Ishikawa (cell line): ENCODE results near the gene BRAP.

Experiments
- CEBPB ChIP-seq: IDR thresholded peaks from 2 replicates; pipeline ENCODE4 v1.6.1; 2012
- CREB1 ChIP-seq: IDR thresholded peaks from 2 replicates; pipeline ENCODE4 v1.6.1; 2012; ENCODE audit warnings: low read depth
- EGR1 ChIP-seq: IDR thresholded peaks from 2 replicates; pipeline ENCODE4 v1.6.1; 2012
- EP300 ChIP-seq: IDR thresholded peaks from 2 replicates; pipeline ENCODE4 v1.6.1; 2012; ENCODE audit warnings: borderline replicate concordance
- FOXM1 ChIP-seq: IDR thresholded peaks from 2 replicates; pipeline ENCODE4 v1.6.1; 2012; ENCODE audit warnings: low read depth, borderline replicate concordance
- MAX ChIP-seq: IDR thresholded peaks from 2 replicates; pipeline ENCODE4 v1.6.1; 2012
- NFIC ChIP-seq: IDR thresholded peaks from 2 replicates; pipeline ENCODE4 v1.6.1; 2012
- RAD21 ChIP-seq: IDR thresholded peaks from 2 replicates; pipeline ENCODE4 v1.6.1; 2012; ENCODE audit warnings: low read depth
- REST ChIP-seq: IDR thresholded peaks from 2 replicates; pipeline ENCODE4 v1.6.1; 2012; ENCODE audit warnings: low read depth, mild to moderate bottlenecking
- TAF1 ChIP-seq: IDR thresholded peaks from 2 replicates; pipeline ENCODE4 v1.6.1; 2012; ENCODE audit warnings: low read depth, mild to moderate bottlenecking
- TCF12 ChIP-seq: IDR thresholded peaks from 2 replicates; pipeline ENCODE4 v1.6.1; 2012; ENCODE audit warnings: low read depth
- TEAD4 ChIP-seq: IDR thresholded peaks from 2 replicates; pipeline ENCODE4 v1.6.1; 2012
- USF1 ChIP-seq: IDR thresholded peaks from 2 replicates; pipeline ENCODE4 v1.6.1; 2012
- YY1 ChIP-seq: IDR thresholded peaks from 2 replicates; pipeline ENCODE4 v1.6.1; 2012; ENCODE audit warnings: low read depth
- ZBTB7A ChIP-seq: IDR thresholded peaks from 2 replicates; pipeline ENCODE4 v1.6.1; 2012; ENCODE audit warnings: low read depth

BRAP gene

GRCh38 chr12:111626230-111626629 lies 59.5 kb downstream of the BRAP start:
- no peak for TF ChIP-seq CEBPB
- no peak for TF ChIP-seq TCF12
- TF ChIP-seq USF1: no peak
- TF ChIP-seq NFIC: no peak
- TF ChIP-seq FOXM1: no peak
- no peak for TF ChIP-seq EGR1
- no peak for TF ChIP-seq REST
- TF ChIP-seq TEAD4: no peak
- no peak for TF ChIP-seq EP300
- TF ChIP-seq CREB1: no peak

GRCh38 chr12:111624540-111624939 lies 61.2 kb downstream of the BRAP start:
- TF ChIP-seq MAX (peak; percentile 57), CREB1 (no peak)

GRCh38 chr12:111616177-111616623 lies 69.6 kb downstream of the BRAP start:
- TF ChIP-seq CEBPB: no peak
- no peak for TF ChIP-seq REST
- TF ChIP-seq TEAD4: no peak
- no peak for TF ChIP-seq ZBTB7A
- no peak for TF ChIP-seq FOXM1
- TF ChIP-seq CREB1: no peak
- TF ChIP-seq MAX: no peak
- TF ChIP-seq RAD21: no peak

GRCh38 chr12:111607239-111607638 lies 78.5 kb downstream of the BRAP start:
- TF ChIP-seq CEBPB: no peak
- TF ChIP-seq CREB1: no peak
- no peak for TF ChIP-seq FOXM1
- no peak for TF ChIP-seq NFIC
- no peak for TF ChIP-seq TAF1
- TF ChIP-seq EP300: no peak
- TF ChIP-seq USF1: no peak
- no peak for TF ChIP-seq EGR1
- no peak for TF ChIP-seq YY1
- TF ChIP-seq TEAD4: no peak
- no peak for TF ChIP-seq ZBTB7A
- TF ChIP-seq REST: no peak
- no peak for TF ChIP-seq TCF12
- TF ChIP-seq MAX: no peak

DNA sequence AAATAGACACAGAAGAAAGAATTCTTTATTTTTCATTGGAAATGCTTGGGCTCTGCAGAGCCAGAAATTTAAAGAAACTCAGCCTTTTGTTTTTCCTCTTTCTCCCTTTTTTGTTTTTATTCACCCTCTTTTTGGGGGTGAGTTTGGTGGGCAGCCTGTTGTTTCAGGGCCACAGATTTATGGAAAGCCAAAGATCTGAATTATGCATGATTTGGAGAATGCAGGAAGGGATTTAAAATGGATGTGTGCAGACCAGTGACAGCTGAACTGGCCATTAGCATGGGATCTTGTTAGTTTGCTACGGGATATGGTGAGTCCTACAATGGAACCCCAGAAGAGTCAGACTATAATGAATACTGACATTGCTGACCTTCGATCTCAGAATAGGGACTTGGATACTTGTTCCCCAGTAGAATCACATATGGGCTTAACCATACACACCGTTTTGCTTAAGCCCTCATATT lies 79.0 kb downstream of the BRAP start:
- TF ChIP-seq TAF1 (no peak), MAX (no peak)
